Measurements from ENCODE around the gene MAPK10. TPM values are rescaled to one million over a fixed set of nuclear protein-coding genes. Genes with fewer than 3 reads are reported as not detected.

Gene MAPK10
- total and polyA plus RNA-seq, 2 of the 8 experiments (the other 6 are each of a cell fraction or from before 2014, with no cell fraction given) = 2.5 to 3.1 TPM

- FAIRE-seq = no peak
- ChIA-PET CTCF (ENCODE audit: partially characterized antibody) (interaction anchor here (1.0 kb wide), 1 partner anchor 12 kb away, joined by 3 read pairs; no protein-coding TSS in a partner anchor), POLR2A (ENCODE audit: partially characterized antibody) (no interaction called here)
- Histone ChIP-seq H4K91ac (replicated peaks; ENCODE audit: insufficient read length, low read length) (no peak overlapping the region), H3K27ac (ENCODE audit: low read depth, low read length) (no peak overlapping the region), H3K18ac (ENCODE audit: extremely low read depth, low read length) (no peak overlapping the region), H3K23me2 (ENCODE audit: low read depth, low read length) (no peaks in the 10 kb centered on the region), H2BK120ac (replicated peaks; ENCODE audit: low read depth, low read length) (no peak overlapping the region), H3K4ac (replicated peaks; ENCODE audit: insufficient read length, low read depth, low read length) (no peak overlapping the region), H2BK5ac (ENCODE audit: low read depth, low read length) (no peak overlapping the region), H2BK12ac (ENCODE audit: low read depth, low read length) (no peak overlapping the region), H4K5ac (ENCODE audit: insufficient read length, low read depth, low read length) (no peak overlapping the region), H4K8ac (ENCODE audit: extremely low read depth, insufficient read depth, low read length) (no peak overlapping the region), H3K14ac (ENCODE audit: insufficient read length) (no peak overlapping the region), H3K9ac (replicated peaks in 1 of 4; ENCODE audit: extremely low read depth in 1 of 4, low read depth in 3 of 4, low read length in 3 of 4) (no peak overlapping the region), H3K9me3 (ENCODE audit: insufficient read depth in 2 of 2, low read depth in 1 of 2, low read length in 1 of 2) (peaks cover 0 to 7% of the 10 kb centered on the region in 2 experiments; a peak in 1 of 4 replicates), H2AK5ac (ENCODE audit: low read depth, low read length) (no peak overlapping the region), H4K20me1 (replicated peaks in 1 of 2; ENCODE audit: control insufficient read depth in 1 of 2, insufficient read depth in 2 of 2, low read length in 2 of 2) (no peaks in the 10 kb centered on the region), H3K4me3 (ENCODE audit: extremely low read depth in 1 of 4, insufficient read depth in 2 of 4, low read depth in 3 of 4, low read length in 4 of 4) (no peak overlapping the region), H2BK15ac (ENCODE audit: low read length) (no peak overlapping the region), H2BK20ac (ENCODE audit: low read length) (no peak overlapping the region), H3K4me2 (ENCODE audit: insufficient read depth in 1 of 2, low read depth in 2 of 2, low read length in 2 of 2) (no peak overlapping the region), H2AFZ (ENCODE audit: low read length) (no peak overlapping the region), H3K79me2 (ENCODE audit: control insufficient read depth in 1 of 2, insufficient read depth in 2 of 2, low read length in 2 of 2) (no peaks in the 10 kb centered on the region), H3K4me1 (replicated peaks in 1 of 4; ENCODE audit: control insufficient read depth in 3 of 4, insufficient read depth in 4 of 4, low read length in 3 of 4) (peaks cover 0 to 3% (median 2%) of the 10 kb centered on the region in 4 experiments; a peak in 2 of 7 replicates), H3K56ac (replicated peaks; ENCODE audit: insufficient read length, low read depth, low read length) (no peak overlapping the region), H3K23ac (ENCODE audit: insufficient read length) (no peak overlapping the region), H3K79me1 (ENCODE audit: low read depth, low read length) (no peaks in the 10 kb centered on the region), H3K27me3 (replicated peaks in 1 of 4; ENCODE audit: control insufficient read depth in 3 of 4, extremely low read depth in 1 of 4, insufficient read depth in 3 of 4, low read length in 3 of 4) (no peaks in the 10 kb centered on the region), H3K36me3 (ENCODE audit: control insufficient read depth in 2 of 4, insufficient read depth in 4 of 4, low read length in 3 of 4) (no peaks in the 10 kb centered on the region)
- 95% methylated on average over 1 of the region's 1 CpG; no CpG with 5 or more reads in 1 of the 2 experiments for WGBS, 2 experiments (ENCODE audit: extremely low coverage in 1 of 2, insufficient coverage in 1 of 2, insufficient read length in 1 of 2, insufficient replicate concordance in 2 of 2, low coverage in 1 of 2, low lambda C conversion rate in 2 of 2, missing lambda C conversion rate in 1 of 2)
- DNase-seq (ENCODE audit: low read depth in 1 of 2, low spot score in 2 of 2) = no peak
- TF ChIP-seq EP300 (IDR thresholded peaks at IDR 0.05; ENCODE audit: borderline replicate concordance in 1 of 2, low read depth in 2 of 2, low read length in 2 of 2) (no peak), ASH2L (IDR thresholded peaks at IDR 0.05; ENCODE audit: low read length) (no peak), SAP30 (IDR thresholded peaks at IDR 0.05; ENCODE audit: insufficient read depth, insufficient replicate concordance, low read length) (no peak)
Measured at GRCh38 chr4:86019362-86019761, 340.5 kb downstream of the MAPK10 start.
